ENCODE results near the gene AGFG1. TPM values are rescaled to one million over a fixed set of nuclear protein-coding genes. Genes with fewer than 3 reads are reported as not detected.

The AGFG1 gene
- 31.1 and 40.0 TPM in 2 replicates for total RNA-seq
- polyA plus RNA-seq: 113 and 128 TPM in 2 replicates
- 50.6 and 56.6 TPM in 2 replicates for polyA plus RNA-seq (2012)
- 167 and 206 TPM in 2 replicates for polyA minus RNA-seq (ENCODE audit: low replicate concordance)

GRCh38 chr2:227471924-227472264 lies at the start of gene AGFG1:
TSS of gene AGFG1 (plus strand) at chr2:227472156. CDS start at chr2:227472422, 266 bp downstream.
- peak within 1 kb of the TSS; percentile 90 for H3K9ac ChIP-seq (ENCODE audit: insufficient read depth, low read length)
- DNase-seq (ENCODE audit: low read depth in 2 of 2): peak; percentile 64 to 73
- no peaks in the 10 kb centered on the region for H3K36me3 ChIP-seq (ENCODE audit: control insufficient read depth, insufficient read depth, low read length)
- H2AFZ ChIP-seq (ENCODE audit: low read length): peak within 1 kb of the TSS; percentile 38
- TF ChIP-seq, protein P1, sequence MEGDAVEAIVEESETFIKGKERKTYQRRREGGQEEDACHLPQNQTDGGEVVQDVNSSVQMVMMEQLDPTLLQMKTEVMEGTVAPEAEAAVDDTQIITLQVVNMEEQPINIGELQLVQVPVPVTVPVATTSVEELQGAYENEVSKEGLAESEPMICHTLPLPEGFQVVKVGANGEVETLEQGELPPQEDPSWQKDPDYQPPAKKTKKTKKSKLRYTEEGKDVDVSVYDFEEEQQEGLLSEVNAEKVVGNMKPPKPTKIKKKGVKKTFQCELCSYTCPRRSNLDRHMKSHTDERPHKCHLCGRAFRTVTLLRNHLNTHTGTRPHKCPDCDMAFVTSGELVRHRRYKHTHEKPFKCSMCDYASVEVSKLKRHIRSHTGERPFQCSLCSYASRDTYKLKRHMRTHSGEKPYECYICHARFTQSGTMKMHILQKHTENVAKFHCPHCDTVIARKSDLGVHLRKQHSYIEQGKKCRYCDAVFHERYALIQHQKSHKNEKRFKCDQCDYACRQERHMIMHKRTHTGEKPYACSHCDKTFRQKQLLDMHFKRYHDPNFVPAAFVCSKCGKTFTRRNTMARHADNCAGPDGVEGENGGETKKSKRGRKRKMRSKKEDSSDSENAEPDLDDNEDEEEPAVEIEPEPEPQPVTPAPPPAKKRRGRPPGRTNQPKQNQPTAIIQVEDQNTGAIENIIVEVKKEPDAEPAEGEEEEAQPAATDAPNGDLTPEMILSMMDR (conservative IDR thresholded peaks at IDR 0.05 in 1 of 2, IDR thresholded peaks at IDR 0.05 in 1 of 2; ENCODE audit: low read depth in 1 of 2, low read length in 2 of 2): peak; percentile 93 to 97
- no peak for TF ChIP-seq EZH2 (IDR thresholded peaks at IDR 0.05; ENCODE audit: low read length, missing control alignments)
- H3K9me3 ChIP-seq (ENCODE audit: control insufficient read depth, insufficient read depth, low read depth, low read length): no peaks in the 10 kb centered on the region
- peak within 1 kb of the TSS; percentile 64 for H3K4me2 ChIP-seq (ENCODE audit: extremely low read depth, insufficient read depth, low read length)
- peak within 1 kb of the TSS; percentile 85 for H3K27ac ChIP-seq (ENCODE audit: insufficient read depth, low read length)
- H3K4me1 ChIP-seq (ENCODE audit: control insufficient read depth, extremely low read depth, insufficient read depth, low read length): no peaks in the 10 kb centered on the region
- H3K4me3 ChIP-seq (replicated peaks in 1 of 4; ENCODE audit: control extremely low read depth in 1 of 4, insufficient read depth in 1 of 4, low read depth in 3 of 4, low read length in 4 of 4): peak within 1 kb of the TSS; percentile 40 to 81 (median 67)
- peaks cover 47% of the 10 kb centered on the region for H3K79me2 ChIP-seq (ENCODE audit: control insufficient read depth, insufficient read depth, low read length)
- no peaks in the 10 kb centered on the region for H3K27me3 ChIP-seq (ENCODE audit: control insufficient read depth, insufficient read depth, low read length)
- no peaks in the 10 kb centered on the region for H4K20me1 ChIP-seq (ENCODE audit: control insufficient read depth, extremely low read depth, insufficient read depth, low read length)

GRCh38 chr2:227423656-227424499 lies 48.1 kb upstream of the AGFG1 start:
- H3K4me1 ChIP-seq (ENCODE audit: control insufficient read depth, extremely low read depth, insufficient read depth, low read length): no peaks in the 10 kb centered on the region
- H3K9me3 ChIP-seq (ENCODE audit: control insufficient read depth, insufficient read depth, low read depth, low read length): no peaks in the 10 kb centered on the region
- H4K20me1 ChIP-seq (ENCODE audit: control insufficient read depth, extremely low read depth, insufficient read depth, low read length): no peaks in the 10 kb centered on the region
- H2AFZ ChIP-seq (ENCODE audit: low read length): peak overlapping the region; percentile 20
- H3K79me2 ChIP-seq (ENCODE audit: control insufficient read depth, insufficient read depth, low read length): no peaks in the 10 kb centered on the region
- no peak overlapping the region for H3K4me2 ChIP-seq (ENCODE audit: extremely low read depth, insufficient read depth, low read length)
- H3K4me3 ChIP-seq (replicated peaks in 1 of 4; ENCODE audit: control extremely low read depth in 1 of 4, insufficient read depth in 1 of 4, low read depth in 3 of 4, low read length in 4 of 4): no peak overlapping the region
- H3K36me3 ChIP-seq (ENCODE audit: control insufficient read depth, insufficient read depth, low read length): no peaks in the 10 kb centered on the region
- no peaks in the 10 kb centered on the region for H3K27me3 ChIP-seq (ENCODE audit: control insufficient read depth, insufficient read depth, low read length)
- no peak overlapping the region for H3K27ac ChIP-seq (ENCODE audit: insufficient read depth, low read length)
- no peak overlapping the region for H3K9ac ChIP-seq (ENCODE audit: insufficient read depth, low read length)
- TF ChIP-seq EZH2 (IDR thresholded peaks at IDR 0.05; ENCODE audit: low read length, missing control alignments): no peak
- TF ChIP-seq, protein P1 (conservative IDR thresholded peaks at IDR 0.05 in 1 of 2, IDR thresholded peaks at IDR 0.05 in 1 of 2; ENCODE audit: low read depth in 1 of 2, low read length in 2 of 2): no peak
- DNase-seq (ENCODE audit: low read depth in 2 of 2): no peak

DNA sequence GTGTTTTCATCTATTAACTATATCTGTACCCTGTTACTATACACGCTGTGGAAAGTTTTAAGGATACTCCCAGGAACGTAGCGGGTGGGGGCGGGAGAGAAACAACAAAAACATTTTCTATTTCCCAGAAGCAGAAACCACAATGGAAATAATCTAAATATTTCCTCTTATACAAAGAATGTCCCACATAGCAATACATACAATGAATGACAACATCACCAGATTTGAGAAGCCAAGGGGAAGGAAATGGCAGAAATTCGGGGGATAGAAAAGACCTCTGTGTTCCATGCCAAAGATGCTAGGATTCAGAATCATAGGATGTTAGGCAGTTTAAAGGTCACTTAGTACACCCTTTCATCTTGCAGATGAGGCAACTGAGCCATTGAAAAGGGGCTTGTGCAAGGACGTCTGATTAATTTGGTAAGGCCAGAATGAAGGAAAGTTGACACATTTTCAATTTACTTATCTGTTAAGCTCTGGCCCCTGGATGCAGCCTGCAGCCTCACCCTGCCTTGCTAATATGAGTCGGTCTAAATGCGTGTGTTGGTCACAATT lies 43.1 kb upstream of the AGFG1 start:
- H3K79me2 ChIP-seq (ENCODE audit: control insufficient read depth, insufficient read depth, low read length): no peaks in the 10 kb centered on the region
- TF ChIP-seq EZH2 (IDR thresholded peaks at IDR 0.05; ENCODE audit: low read length, missing control alignments): no peak
- TF ChIP-seq, protein P1 (conservative IDR thresholded peaks at IDR 0.05 in 1 of 2, IDR thresholded peaks at IDR 0.05 in 1 of 2; ENCODE audit: low read depth in 1 of 2, low read length in 2 of 2): no peak
- no peak overlapping the region for H3K27ac ChIP-seq (ENCODE audit: insufficient read depth, low read length)

More for the DNA sequence above, 43.1 kb upstream of the AGFG1 start:
- no peaks in the 10 kb centered on the region for H3K9me3 ChIP-seq (ENCODE audit: control insufficient read depth, insufficient read depth, low read depth, low read length)
- H3K4me3 ChIP-seq (replicated peaks in 1 of 4; ENCODE audit: control extremely low read depth in 1 of 4, insufficient read depth in 1 of 4, low read depth in 3 of 4, low read length in 4 of 4): no peak overlapping the region
- DNase-seq (ENCODE audit: low read depth in 2 of 2): no peak
- H3K4me2 ChIP-seq (ENCODE audit: extremely low read depth, insufficient read depth, low read length): no peak overlapping the region
- H3K36me3 ChIP-seq (ENCODE audit: control insufficient read depth, insufficient read depth, low read length): no peaks in the 10 kb centered on the region
- no peak overlapping the region for H2AFZ ChIP-seq (ENCODE audit: low read length)
- no peaks in the 10 kb centered on the region for H3K27me3 ChIP-seq (ENCODE audit: control insufficient read depth, insufficient read depth, low read length)
- H4K20me1 ChIP-seq (ENCODE audit: control insufficient read depth, extremely low read depth, insufficient read depth, low read length): no peaks in the 10 kb centered on the region
- no peak overlapping the region for H3K9ac ChIP-seq (ENCODE audit: insufficient read depth, low read length)
- H3K4me1 ChIP-seq (ENCODE audit: control insufficient read depth, extremely low read depth, insufficient read depth, low read length): no peaks in the 10 kb centered on the region

Data from fibroblast of lung (primary cell).